C4-2B (cell line): ENCODE results near the gene TSPAN9.

Experiments
- CTCF ChIP-seq: fragments of 450-650 bp; conservative IDR thresholded peaks from 2 replicates; pipeline ENCODE4 v1.5.1; 2017; ENCODE audit warnings: mild to moderate bottlenecking
- ZFX ChIP-seq: fragments of 450-650 bp; IDR thresholded peaks from 2 replicates; pipeline ENCODE4 v1.6.1; 2017

GRCh38 chr12:3317841-3318501, 240.8 kb downstream of the TSPAN9 start:
- no peak for TF ChIP-seq CTCF
- no peak for TF ChIP-seq ZFX
